ENCODE measurements around the gene ANKH. TPM values are rescaled to one million over a fixed set of nuclear protein-coding genes. Genes with fewer than 3 reads are reported as not detected.

The ANKH gene
- total and polyA plus RNA-seq, 10 of the 15 experiments (the other 5 are each of a cell fraction or from before 2014, with no cell fraction given) = 2.1 to 43.9 (median 14.4) TPM

DNA sequence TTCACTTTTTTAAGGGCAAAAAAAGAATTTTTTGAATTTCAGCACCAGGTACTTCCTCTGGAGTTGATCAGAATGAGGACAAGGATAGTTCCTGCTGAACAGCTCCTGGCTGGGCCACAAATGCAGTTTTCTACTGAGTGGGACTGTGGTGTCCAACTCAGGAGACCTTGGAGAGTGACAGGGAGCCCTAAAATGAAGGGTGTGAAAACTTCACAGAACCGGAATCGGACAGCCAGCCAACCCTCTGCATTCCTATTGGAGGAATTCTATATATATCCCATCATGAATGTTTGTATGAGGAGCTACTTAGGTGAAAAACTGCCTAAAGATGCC lies 40.6 kb downstream of the ANKH start:
- no peak overlapping the region for H3K9ac ChIP-seq (ENCODE audit: control insufficient read depth, insufficient read depth, low read length)
- ChIA-PET CTCF (no interaction called here), RAD21 (ENCODE audit: unreplicated experiment) (no interaction called here), POLR2A (interaction anchor here (1.2 kb wide), 1 partner anchor 9 kb away, joined by 3 read pairs; no protein-coding TSS in a partner anchor), SMC1A (ENCODE audit: uncharacterized antibody, unreplicated experiment) (interaction anchor here (0.6 to 1.3 kb wide), 4 partner anchors 10 to 123 kb away, joined by 3 to 6 read pairs (median 4); no protein-coding TSS in a partner anchor)
- in situ Hi-C loops (cut with MboI) = no loop called here
- no peaks in the 10 kb centered on the region for H4K20me1 ChIP-seq (ENCODE audit: control insufficient read depth, insufficient read depth)
- no peaks in the 10 kb centered on the region for H3K79me2 ChIP-seq (ENCODE audit: control insufficient read depth, insufficient read depth, low read length)
- no peak overlapping the region for H3K4me2 ChIP-seq (ENCODE audit: control insufficient read depth, insufficient read depth)
- FAIRE-seq (no peak), DNase-seq (ENCODE audit: low read depth, low spot score) (no peak), ATAC-seq (no peak)
- no TSS peak for BruUV-seq (replicated peaks)
- TF ChIP-seq POLR2AphosphoS5 (IDR thresholded peaks at IDR 0.05; ENCODE audit: low read length) (no peak), MYC (IDR thresholded peaks at IDR 0.05; ENCODE audit: insufficient read depth, insufficient read length, insufficient replicate concordance, low read length, severe bottlenecking) (no peak), ZZZ3 (IDR thresholded peaks at IDR 0.05; ENCODE audit: control insufficient read depth, insufficient read length, low read depth) (no peak), TBL1XR1 (IDR thresholded peaks at IDR 0.05; ENCODE audit: low read depth, low read length) (no peak), SIN3A (IDR thresholded peaks at IDR 0.05; ENCODE audit: low read depth, low read length) (no peak), SMARCA5 (IDR thresholded peaks at IDR 0.05) (no peak), GATAD2B (conservative IDR thresholded peaks at IDR 0.05; ENCODE audit: low read depth) (no peak), TAF1 (IDR thresholded peaks at IDR 0.05; ENCODE audit: borderline replicate concordance, low read depth, low read length) (no peak), EZH2 (IDR thresholded peaks at IDR 0.05; ENCODE audit: borderline replicate concordance, control insufficient read depth, low read depth, low read length) (no peak), RAD21 (IDR thresholded peaks at IDR 0.05; ENCODE audit: insufficient read depth, low read depth, low read length) (no peak), RUNX3 (IDR thresholded peaks at IDR 0.05; ENCODE audit: low read length) (no peak), TCF7 (IDR thresholded peaks at IDR 0.05; ENCODE audit: borderline replicate concordance) (no peak), NFIC (IDR thresholded peaks at IDR 0.05; ENCODE audit: low read depth, low read length) (no peak), ASH2L (IDR thresholded peaks at IDR 0.05; ENCODE audit: borderline replicate concordance, low read depth) (no peak), ZNF24 (IDR thresholded peaks at IDR 0.05) (no peak), KDM1A (IDR thresholded peaks at IDR 0.05; ENCODE audit: borderline replicate concordance) (no peak), ZNF384 (IDR thresholded peaks at IDR 0.05; ENCODE audit: borderline replicate concordance, low read depth, low read length) (no peak)
- TF ChIP-seq, protein P1, sequence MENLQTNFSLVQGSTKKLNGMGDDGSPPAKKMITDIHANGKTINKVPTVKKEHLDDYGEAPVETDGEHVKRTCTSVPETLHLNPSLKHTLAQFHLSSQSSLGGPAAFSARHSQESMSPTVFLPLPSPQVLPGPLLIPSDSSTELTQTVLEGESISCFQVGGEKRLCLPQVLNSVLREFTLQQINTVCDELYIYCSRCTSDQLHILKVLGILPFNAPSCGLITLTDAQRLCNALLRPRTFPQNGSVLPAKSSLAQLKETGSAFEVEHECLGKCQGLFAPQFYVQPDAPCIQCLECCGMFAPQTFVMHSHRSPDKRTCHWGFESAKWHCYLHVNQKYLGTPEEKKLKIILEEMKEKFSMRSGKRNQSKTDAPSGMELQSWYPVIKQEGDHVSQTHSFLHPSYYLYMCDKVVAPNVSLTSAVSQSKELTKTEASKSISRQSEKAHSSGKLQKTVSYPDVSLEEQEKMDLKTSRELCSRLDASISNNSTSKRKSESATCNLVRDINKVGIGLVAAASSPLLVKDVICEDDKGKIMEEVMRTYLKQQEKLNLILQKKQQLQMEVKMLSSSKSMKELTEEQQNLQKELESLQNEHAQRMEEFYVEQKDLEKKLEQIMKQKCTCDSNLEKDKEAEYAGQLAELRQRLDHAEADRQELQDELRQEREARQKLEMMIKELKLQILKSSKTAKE (IDR thresholded peaks at IDR 0.05; ENCODE audit: low read depth, poor library complexity, severe bottlenecking) = no peak
- TF ChIP-seq, protein P2, sequence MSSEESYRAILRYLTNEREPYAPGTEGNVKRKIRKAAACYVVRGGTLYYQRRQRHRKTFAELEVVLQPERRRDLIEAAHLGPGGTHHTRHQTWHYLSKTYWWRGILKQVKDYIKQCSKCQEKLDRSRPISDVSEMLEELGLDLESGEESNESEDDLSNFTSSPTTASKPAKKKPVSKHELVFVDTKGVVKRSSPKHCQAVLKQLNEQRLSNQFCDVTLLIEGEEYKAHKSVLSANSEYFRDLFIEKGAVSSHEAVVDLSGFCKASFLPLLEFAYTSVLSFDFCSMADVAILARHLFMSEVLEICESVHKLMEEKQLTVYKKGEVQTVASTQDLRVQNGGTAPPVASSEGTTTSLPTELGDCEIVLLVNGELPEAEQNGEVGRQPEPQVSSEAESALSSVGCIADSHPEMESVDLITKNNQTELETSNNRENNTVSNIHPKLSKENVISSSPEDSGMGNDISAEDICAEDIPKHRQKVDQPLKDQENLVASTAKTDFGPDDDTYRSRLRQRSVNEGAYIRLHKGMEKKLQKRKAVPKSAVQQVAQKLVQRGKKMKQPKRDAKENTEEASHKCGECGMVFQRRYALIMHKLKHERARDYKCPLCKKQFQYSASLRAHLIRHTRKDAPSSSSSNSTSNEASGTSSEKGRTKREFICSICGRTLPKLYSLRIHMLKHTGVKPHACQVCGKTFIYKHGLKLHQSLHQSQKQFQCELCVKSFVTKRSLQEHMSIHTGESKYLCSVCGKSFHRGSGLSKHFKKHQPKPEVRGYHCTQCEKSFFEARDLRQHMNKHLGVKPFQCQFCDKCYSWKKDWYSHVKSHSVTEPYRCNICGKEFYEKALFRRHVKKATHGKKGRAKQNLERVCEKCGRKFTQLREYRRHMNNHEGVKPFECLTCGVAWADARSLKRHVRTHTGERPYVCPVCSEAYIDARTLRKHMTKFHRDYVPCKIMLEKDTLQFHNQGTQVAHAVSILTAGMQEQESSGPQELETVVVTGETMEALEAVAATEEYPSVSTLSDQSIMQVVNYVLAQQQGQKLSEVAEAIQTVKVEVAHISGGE (CRISPR knock-in tag; IDR thresholded peaks at IDR 0.05) = no peak
- no peaks in the 10 kb centered on the region for H3K9me3 ChIP-seq (replicated peaks; ENCODE audit: control insufficient read depth, insufficient read depth, low read length)
- H2AFZ ChIP-seq (ENCODE audit: control insufficient read depth, low read depth, low read length) = no peak overlapping the region
- intact Hi-C loops (cut with micrococcal nuclease; ENCODE audit: unreplicated experiment) = no loop called here
- H3K4me3 ChIP-seq = no peak overlapping the region
- H3K27me3 ChIP-seq (replicated peaks in 1 of 2; ENCODE audit: control insufficient read depth in 2 of 2, insufficient read depth in 2 of 2, low read length in 1 of 2) = no peaks in the 10 kb centered on the region
- H3K27ac ChIP-seq (ENCODE audit: control insufficient read depth, insufficient read depth) = no peak overlapping the region
- no peaks in the 10 kb centered on the region for H3K4me1 ChIP-seq (ENCODE audit: control insufficient read depth, insufficient read depth, low read length)
- H3K36me3 ChIP-seq (ENCODE audit: control insufficient read depth in 2 of 2, insufficient read depth in 2 of 2, low read length in 1 of 2) = no peaks in the 10 kb centered on the region
- 98% methylated on average over 2 of the region's 2 CpGs for WGBS (ENCODE audit: insufficient coverage, insufficient replicate concordance, low lambda C conversion rate, missing lambda C conversion rate)

Data from GM12878 (cell line).